ENCODE data around the gene HSPB8. TPM values are rescaled to one million over a fixed set of nuclear protein-coding genes. Genes with fewer than 3 reads are reported as not detected.

The HSPB8 gene
- total RNA-seq, 3 donors from 2014 or later, result 4.7 to 232 (median 10.4) TPM

GRCh38 chr12:119183942-119184695 is 5.4 kb downstream of the HSPB8 start:
- Histone ChIP-seq H3K4me1 (ENCODE audit: low read depth) (peaks cover under 1% of the 10 kb centered on the region), H3K36me3 (ENCODE audit: low read depth) (no peaks in the 10 kb centered on the region), H3K9me3 (no peaks in the 10 kb centered on the region), H3K4me3 (no peak overlapping the region)
- DNase-seq (no peak), ATAC-seq (no peak)
- TF ChIP-seq, protein P1, sequence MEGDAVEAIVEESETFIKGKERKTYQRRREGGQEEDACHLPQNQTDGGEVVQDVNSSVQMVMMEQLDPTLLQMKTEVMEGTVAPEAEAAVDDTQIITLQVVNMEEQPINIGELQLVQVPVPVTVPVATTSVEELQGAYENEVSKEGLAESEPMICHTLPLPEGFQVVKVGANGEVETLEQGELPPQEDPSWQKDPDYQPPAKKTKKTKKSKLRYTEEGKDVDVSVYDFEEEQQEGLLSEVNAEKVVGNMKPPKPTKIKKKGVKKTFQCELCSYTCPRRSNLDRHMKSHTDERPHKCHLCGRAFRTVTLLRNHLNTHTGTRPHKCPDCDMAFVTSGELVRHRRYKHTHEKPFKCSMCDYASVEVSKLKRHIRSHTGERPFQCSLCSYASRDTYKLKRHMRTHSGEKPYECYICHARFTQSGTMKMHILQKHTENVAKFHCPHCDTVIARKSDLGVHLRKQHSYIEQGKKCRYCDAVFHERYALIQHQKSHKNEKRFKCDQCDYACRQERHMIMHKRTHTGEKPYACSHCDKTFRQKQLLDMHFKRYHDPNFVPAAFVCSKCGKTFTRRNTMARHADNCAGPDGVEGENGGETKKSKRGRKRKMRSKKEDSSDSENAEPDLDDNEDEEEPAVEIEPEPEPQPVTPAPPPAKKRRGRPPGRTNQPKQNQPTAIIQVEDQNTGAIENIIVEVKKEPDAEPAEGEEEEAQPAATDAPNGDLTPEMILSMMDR (IDR thresholded peaks at IDR 0.05), result no peak
- intact Hi-C loops (cut with DNase I, micrococcal nuclease), result no loop called here

DNA sequence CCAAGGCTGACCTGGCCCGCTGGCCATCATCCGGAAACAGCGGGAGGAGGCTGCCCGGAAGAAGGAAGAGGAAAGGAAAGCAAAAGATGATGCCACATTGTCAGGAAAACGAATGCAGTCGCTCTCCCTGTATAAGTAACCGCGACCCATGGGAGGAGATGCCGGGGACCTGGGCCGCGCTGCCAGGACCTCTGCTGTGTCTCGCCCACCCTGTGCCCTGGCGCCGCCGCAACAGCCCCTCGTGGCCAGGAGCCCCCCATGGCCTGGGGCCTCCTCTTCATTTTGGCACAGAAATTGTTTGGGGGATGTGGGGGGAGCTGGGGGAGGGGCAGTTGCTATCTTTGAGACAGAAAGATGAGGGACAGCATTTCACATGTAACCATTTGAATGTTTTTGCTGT is 16.5 kb downstream of the HSPB8 start:
- Histone ChIP-seq H3K4me3 (no peak overlapping the region), H3K4me1 (ENCODE audit: low read depth) (no peaks in the 10 kb centered on the region), H3K9me3 (no peaks in the 10 kb centered on the region), H3K36me3 (ENCODE audit: low read depth) (no peaks in the 10 kb centered on the region)
- ATAC-seq (no peak), DNase-seq (no peak)
- TF ChIP-seq, protein P1 (IDR thresholded peaks at IDR 0.05), result no peak
- intact Hi-C loops (cut with DNase I, micrococcal nuclease), result no loop called here

DNA sequence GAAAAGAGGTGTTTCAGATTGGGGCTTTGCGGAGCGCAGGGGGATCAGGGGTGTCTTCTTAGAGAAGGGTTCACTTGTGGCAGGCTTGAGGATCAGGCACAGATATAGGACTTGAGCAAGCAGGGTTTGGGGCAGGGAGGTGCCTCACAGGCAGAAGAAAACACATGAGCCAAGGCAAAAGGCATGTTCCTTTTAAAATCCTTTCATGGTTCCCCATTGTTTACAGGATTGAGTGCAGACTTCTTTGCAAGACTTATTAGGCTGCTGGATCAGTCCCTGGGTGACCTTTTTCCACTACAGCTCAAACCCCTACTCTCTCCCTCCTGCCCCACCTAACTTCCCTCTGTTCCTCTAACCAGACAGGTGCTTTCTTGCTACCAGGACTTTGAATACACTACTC is 19.7 kb downstream of the HSPB8 start:
- Histone ChIP-seq H3K4me3 (no peak overlapping the region), H3K9me3 (no peaks in the 10 kb centered on the region), H3K4me1 (ENCODE audit: low read depth) (no peaks in the 10 kb centered on the region), H3K36me3 (ENCODE audit: low read depth) (no peaks in the 10 kb centered on the region)
- TF ChIP-seq, protein P1 (IDR thresholded peaks at IDR 0.05), result no peak
- ATAC-seq (no peak), DNase-seq (no peak)
- intact Hi-C loops (cut with DNase I, micrococcal nuclease), result no loop called here

DNA sequence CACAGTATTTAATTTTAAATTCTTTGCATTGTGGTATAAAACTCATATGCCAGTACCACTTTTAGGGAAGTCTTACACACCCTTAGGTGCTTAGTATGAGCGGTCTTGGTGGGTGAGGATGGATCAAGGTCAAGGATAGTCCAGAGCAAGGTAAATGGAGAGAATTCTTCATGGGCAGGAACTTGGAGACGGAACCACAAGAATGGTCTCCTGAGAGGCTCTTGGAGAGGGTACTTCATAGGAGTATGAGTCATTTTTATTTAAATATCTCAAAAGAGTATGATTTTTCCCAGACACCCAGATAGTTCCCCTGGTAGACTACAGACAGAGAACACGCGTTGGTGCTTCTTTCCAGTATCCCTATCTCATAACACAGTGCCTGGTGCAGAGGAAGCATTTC is 21.9 kb downstream of the HSPB8 start:
- H3K36me3 ChIP-seq (ENCODE audit: low read depth), result no peaks in the 10 kb centered on the region
- H3K4me1 ChIP-seq (ENCODE audit: low read depth), result no peaks in the 10 kb centered on the region
- DNase-seq (no peak), ATAC-seq (no peak)
- no peaks in the 10 kb centered on the region for H3K9me3 ChIP-seq
- H3K4me3 ChIP-seq, result no peak overlapping the region
- intact Hi-C loops (cut with DNase I, micrococcal nuclease), result no loop called here
- TF ChIP-seq, protein P1 (IDR thresholded peaks at IDR 0.05), result no peak

- H3K4me3 ChIP-seq, result no peak overlapping the region
- intact Hi-C loops (cut with DNase I, micrococcal nuclease), result no loop called here
Measured at GRCh38 chr12:119201789-119202543, 23.2 kb downstream of the HSPB8 start.

More at GRCh38 chr12:119201789-119202543, 23.2 kb downstream of the HSPB8 start:
- no peak for DNase-seq
- no peaks in the 10 kb centered on the region for H3K9me3 ChIP-seq
- no peaks in the 10 kb centered on the region for H3K36me3 ChIP-seq (ENCODE audit: low read depth)
- ATAC-seq, result no peak
- TF ChIP-seq, protein P1 (IDR thresholded peaks at IDR 0.05), result no peak
- H3K4me1 ChIP-seq (ENCODE audit: low read depth), result no peaks in the 10 kb centered on the region

Data from mucosa of descending colon (tissue), 3 donors.